Measurements from ENCODE around the gene TBC1D12. TPM values are rescaled to one million over a fixed set of nuclear protein-coding genes. Genes with fewer than 3 reads are reported as not detected.

The TBC1D12 gene
- total RNA-seq, 2 experiments from 2014 or later: 1.9 to 3.9 TPM

DNA sequence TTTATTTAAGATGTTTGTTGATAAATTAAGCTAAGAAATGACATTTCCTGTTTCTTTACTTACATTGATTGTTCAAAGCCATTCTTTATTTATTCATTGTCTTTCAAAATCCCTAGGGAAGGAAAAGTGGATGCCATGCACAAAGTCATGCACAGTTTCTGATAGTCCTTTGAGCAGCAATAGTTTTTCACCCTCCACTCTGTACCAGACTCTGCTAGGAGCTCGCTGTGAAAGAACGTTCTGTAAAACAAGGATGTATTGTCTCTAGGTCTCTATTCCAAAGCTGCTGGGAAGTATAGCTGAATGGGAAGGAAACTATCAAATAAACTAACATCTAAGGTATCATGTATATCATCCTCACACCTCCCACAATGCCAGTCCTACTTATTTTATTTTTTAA, 31.8 kb upstream of the TBC1D12 start:
- Histone ChIP-seq H3K79me2 (ENCODE audit: insufficient read depth, low read depth, low read length) (no peaks in the 10 kb centered on the region), H3K27ac (ENCODE audit: low read depth, low read length, poor library complexity, severe bottlenecking) (no peak overlapping the region), H2AFZ (ENCODE audit: low read length) (no peak overlapping the region), H3K9me3 (ENCODE audit: low read length) (no peaks in the 10 kb centered on the region), H3K4me2 (ENCODE audit: low read length) (no peak overlapping the region), H4K20me1 (ENCODE audit: insufficient read depth, low read length) (no peaks in the 10 kb centered on the region), H3K9me2 (ENCODE audit: insufficient read depth, low read length) (no peaks in the 10 kb centered on the region), H3K36me3 (ENCODE audit: insufficient read depth, low read length) (no peaks in the 10 kb centered on the region), H3K4me1 (ENCODE audit: insufficient read depth, low read length, poor library complexity, severe bottlenecking) (no peaks in the 10 kb centered on the region), H3K4me3 (ENCODE audit: low read depth, low read length, poor library complexity, severe bottlenecking) (no peak overlapping the region)
- ChIA-PET POLR2A (interaction anchor here (0.6 to 1.1 kb wide), 2 partner anchors 16 to 17 kb away, joined by 3 to 4 read pairs; no protein-coding TSS in a partner anchor), CTCF (ENCODE audit: unreplicated experiment) (no interaction called here)
- DNase-seq (ENCODE audit: low spot score): no peak
- no TSS peak for BruUV-seq (replicated peaks)
- no peak for TF ChIP-seq CTCF (conservative IDR thresholded peaks at IDR 0.05; ENCODE audit: low read length)
- TF ChIP-seq EZH2phosphoT487 (IDR thresholded peaks at IDR 0.05; ENCODE audit: borderline replicate concordance, low read depth, low read length): no peak
- intact Hi-C loops (cut with micrococcal nuclease; ENCODE audit: unreplicated experiment): no loop called here

DNA sequence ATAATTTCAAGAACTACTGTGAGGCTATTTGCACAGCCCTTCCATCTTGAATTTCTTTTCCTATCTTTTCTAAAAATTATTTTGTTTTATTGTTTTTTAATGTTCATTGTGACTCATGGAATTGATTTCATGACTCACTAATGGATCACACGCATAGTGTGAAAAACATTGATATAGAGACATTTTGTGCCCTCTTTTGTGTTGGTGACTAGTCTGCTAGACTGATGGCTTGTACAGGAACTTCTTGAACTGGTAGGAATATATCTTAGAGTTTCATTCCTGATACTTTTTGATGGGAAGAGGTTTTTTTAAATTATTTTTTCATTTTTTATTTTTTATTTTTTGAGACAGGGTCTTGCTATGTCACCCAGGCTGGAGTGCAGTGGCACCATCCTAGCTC, 27.0 kb upstream of the TBC1D12 start:
- Histone ChIP-seq H3K4me1 (ENCODE audit: insufficient read depth, low read length, poor library complexity, severe bottlenecking) (no peaks in the 10 kb centered on the region), H3K9me3 (ENCODE audit: low read length) (no peaks in the 10 kb centered on the region), H3K27ac (ENCODE audit: low read depth, low read length, poor library complexity, severe bottlenecking) (no peak overlapping the region), H2AFZ (ENCODE audit: low read length) (no peak overlapping the region), H3K9me2 (ENCODE audit: insufficient read depth, low read length) (no peaks in the 10 kb centered on the region), H3K4me3 (ENCODE audit: low read depth, low read length, poor library complexity, severe bottlenecking) (no peak overlapping the region), H3K4me2 (ENCODE audit: low read length) (no peak overlapping the region), H3K36me3 (ENCODE audit: insufficient read depth, low read length) (no peaks in the 10 kb centered on the region), H3K79me2 (ENCODE audit: insufficient read depth, low read depth, low read length) (no peaks in the 10 kb centered on the region), H4K20me1 (ENCODE audit: insufficient read depth, low read length) (no peaks in the 10 kb centered on the region)
- intact Hi-C loops (cut with micrococcal nuclease; ENCODE audit: unreplicated experiment): no loop called here
- ChIA-PET CTCF (ENCODE audit: unreplicated experiment) (no interaction called here), POLR2A (no interaction called here)
- BruUV-seq (replicated peaks): no TSS peak
- DNase-seq (ENCODE audit: low spot score): no peak
- TF ChIP-seq CTCF (conservative IDR thresholded peaks at IDR 0.05; ENCODE audit: low read length): no peak
- TF ChIP-seq EZH2phosphoT487 (IDR thresholded peaks at IDR 0.05; ENCODE audit: borderline replicate concordance, low read depth, low read length): no peak

DNA sequence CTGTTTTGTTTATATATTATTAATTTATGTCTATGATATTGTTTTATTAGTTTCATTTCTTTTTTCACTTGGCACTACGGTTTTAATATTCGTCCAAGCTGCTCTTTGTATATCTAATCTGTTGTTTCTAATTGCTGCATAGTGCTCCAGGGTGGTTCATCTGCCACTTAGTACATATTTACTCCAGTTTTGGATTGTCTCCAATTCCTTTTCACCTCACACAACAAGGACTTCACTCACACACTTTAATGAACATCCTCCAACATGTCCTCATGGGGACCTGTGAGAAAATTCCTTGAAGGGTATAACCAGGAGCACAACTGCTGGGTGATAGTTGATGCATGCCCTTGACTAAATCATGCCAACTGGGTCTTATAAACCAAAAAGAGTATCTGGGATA, 25.5 kb upstream of the TBC1D12 start:
- ChIA-PET POLR2A (no interaction called here), CTCF (ENCODE audit: unreplicated experiment) (interaction anchor here (0.6 kb wide), 1 partner anchor 651 kb away, joined by 3 read pairs; no protein-coding TSS in a partner anchor)
- Histone ChIP-seq H3K4me3 (ENCODE audit: low read depth, low read length, poor library complexity, severe bottlenecking) (no peak overlapping the region), H4K20me1 (ENCODE audit: insufficient read depth, low read length) (no peaks in the 10 kb centered on the region), H3K9me3 (ENCODE audit: low read length) (no peaks in the 10 kb centered on the region), H3K27ac (ENCODE audit: low read depth, low read length, poor library complexity, severe bottlenecking) (no peak overlapping the region), H3K4me1 (ENCODE audit: insufficient read depth, low read length, poor library complexity, severe bottlenecking) (no peaks in the 10 kb centered on the region), H3K9me2 (ENCODE audit: insufficient read depth, low read length) (no peaks in the 10 kb centered on the region), H3K36me3 (ENCODE audit: insufficient read depth, low read length) (no peaks in the 10 kb centered on the region), H2AFZ (ENCODE audit: low read length) (no peak overlapping the region), H3K4me2 (ENCODE audit: low read length) (no peak overlapping the region), H3K79me2 (ENCODE audit: insufficient read depth, low read depth, low read length) (no peaks in the 10 kb centered on the region)
- DNase-seq (ENCODE audit: low spot score): no peak
- no TSS peak for BruUV-seq (replicated peaks)
- TF ChIP-seq CTCF (conservative IDR thresholded peaks at IDR 0.05; ENCODE audit: low read length): no peak
- no peak for TF ChIP-seq EZH2phosphoT487 (IDR thresholded peaks at IDR 0.05; ENCODE audit: borderline replicate concordance, low read depth, low read length)
- intact Hi-C loops (cut with micrococcal nuclease; ENCODE audit: unreplicated experiment): no loop called here

Data from OCI-LY7 (cell line).